GM12878 (cell line): Measurements from ENCODE around the gene TMUB2. TPM values are rescaled to one million over a fixed set of nuclear protein-coding genes. Genes with fewer than 3 reads are reported as not detected.

Experiments used
- ATAC-seq: fragments of 200-7000 bp; cut with Tn5 transposase; 3 replicates; pipeline ENCODE4 v1.9.1; 2020; ENCODE audit warnings: mild to moderate bottlenecking, moderate library complexity
- BruUV-seq: library from RNA; stranded (reverse); fragments of 400-500 nt; replicated peaks from 2 replicates; lab custom pipeline; 2021; lab: Mats Ljungman, UMichigan
- CTCF ChIA-PET: fragments of 300-600 bp; sonication (Branson Sonifier 250); formaldehyde crosslinking; extraction: SDS; loops from one replicate; lab custom pipeline; 2021; ENCODE audit warnings: inconsistent platforms; lab: Yijun Ruan, JAX
- POLR2A ChIA-PET: fragments of 350-600 bp; formaldehyde crosslinking; extraction: SDS; loops from one replicate; lab custom pipeline; 2021; ENCODE audit warnings: inconsistent platforms; lab: Charles Lee
- RAD21 ChIA-PET: fragments of 300-600 bp; sonication (Branson Sonifier 250); formaldehyde crosslinking; loops from one replicate; lab custom pipeline; 2023; ENCODE audit warnings: antibody characterized with exemption; ENCODE audit not compliant: unreplicated experiment; lab: Charles Lee
- SMC1A ChIA-PET: fragments of 300-600 bp; sonication (Branson Sonifier 250); formaldehyde crosslinking; loops from one replicate; lab custom pipeline; 2023; ENCODE audit not compliant: unreplicated experiment, uncharacterized antibody; lab: Charles Lee
- DNase-seq: peaks from one replicate; pipeline ENCODE4 v3.0.0-alpha.2; 2011; ENCODE audit warnings: low read depth, low spot score
- FAIRE-seq: peaks from 3 replicates; lab custom pipeline; 2011; peaks lifted over from hg19 to GRCh38; lab: Jason Lieb, UNC
- H2AFZ ChIP-seq: 2 replicates; pipeline ENCODE4 v1.6.0; 2011; ENCODE audit warnings: low read depth, low read length, control low read depth; ENCODE audit not compliant: control insufficient read depth
- H3K27ac ChIP-seq: 2 replicates; pipeline ENCODE4 v1.5.1; 2011; ENCODE audit warnings: control low read depth; ENCODE audit not compliant: control insufficient read depth, insufficient read depth
- H3K27me3 ChIP-seq, 2 experiments: replicated peaks in 1 of 2; 2 replicates each; pipeline versions ENCODE4 v1.6.0 to v1.6.1; 2011; ENCODE audit warnings: low read length in 1 of 2; ENCODE audit not compliant: control insufficient read depth in 2 of 2, insufficient read depth in 2 of 2
- H3K36me3 ChIP-seq, 2 experiments: 2 replicates each; pipeline ENCODE4 v1.5.1; 2011; ENCODE audit warnings: low read length in 1 of 2; ENCODE audit not compliant: control insufficient read depth in 2 of 2, insufficient read depth in 2 of 2
- H3K4me1 ChIP-seq: 2 replicates; pipeline ENCODE4 v1.6.1; 2011; ENCODE audit warnings: mild to moderate bottlenecking, low read length, moderate library complexity, mixed read lengths; ENCODE audit not compliant: control insufficient read depth, insufficient read depth
- H3K4me2 ChIP-seq: 2 replicates; pipeline ENCODE4 v1.6.0; 2011; ENCODE audit warnings: control low read depth; ENCODE audit not compliant: control insufficient read depth, insufficient read depth
- H3K4me3 ChIP-seq: fragments of 200-600 bp; sonication (generic); 2 replicates; pipeline ENCODE4 v1.5.1; 2016
- H3K79me2 ChIP-seq: 2 replicates; pipeline ENCODE4 v1.6.0; 2011; ENCODE audit warnings: low read length; ENCODE audit not compliant: control insufficient read depth, insufficient read depth
- H3K9ac ChIP-seq: 2 replicates; pipeline ENCODE4 v1.8.0; 2011; ENCODE audit warnings: low read length, control low read depth, mixed read lengths; ENCODE audit not compliant: control insufficient read depth, insufficient read depth
- H3K9me3 ChIP-seq: replicated peaks from 3 replicates; pipeline ENCODE4 v1.5.1; 2011; ENCODE audit warnings: mild to moderate bottlenecking, low read length; ENCODE audit not compliant: control insufficient read depth, insufficient read depth
- H4K20me1 ChIP-seq: 2 replicates; pipeline ENCODE4 v1.6.0; 2011; ENCODE audit not compliant: control insufficient read depth, insufficient read depth
- CEBPB ChIP-seq, 2 experiments: fragments of 150-350 bp in 1 of 2; IDR thresholded peaks; 2 replicates each; pipeline ENCODE4 v1.6.1; 2012 to 2014; ENCODE audit warnings: low read depth in 2 of 2, low read length in 2 of 2, borderline replicate concordance in 1 of 2, inconsistent platforms in 1 of 2
- CREM ChIP-seq: IDR thresholded peaks from 2 replicates; pipeline ENCODE4 v1.6.1; 2014; ENCODE audit warnings: antibody characterized with exemption, low read depth
- EED ChIP-seq: sonication (generic); IDR thresholded peaks from 2 replicates; pipeline ENCODE4 v1.6.1; 2016; ENCODE audit warnings: antibody characterized with exemption, low read depth
- ETV6 ChIP-seq, 2 experiments: fragments of 450-650 bp in 1 of 2; IDR thresholded peaks in 1 of 2; conservative IDR thresholded peaks in 1 of 2; 2 replicates each; pipeline ENCODE4 v1.6.1; 2014; ENCODE audit warnings: antibody characterized with exemption in 1 of 2, borderline replicate concordance in 1 of 2, low read depth in 1 of 2, mild to moderate bottlenecking in 1 of 2, moderate library complexity in 1 of 2
- FOS ChIP-seq: IDR thresholded peaks from 3 replicates; pipeline ENCODE4 v1.6.1; 2011; ENCODE audit warnings: borderline replicate concordance; ENCODE audit not compliant: insufficient read length; ENCODE audit errors: extremely low read depth
- HDAC6 ChIP-seq: fragments of 200-600 bp; sonication (generic); IDR thresholded peaks from one replicate; pipeline ENCODE4 v1.8.0; 2017; ENCODE audit warnings: antibody characterized with exemption; ENCODE audit not compliant: unreplicated experiment
- NFIC ChIP-seq: IDR thresholded peaks from 2 replicates; pipeline ENCODE4 v1.6.1; 2012; ENCODE audit warnings: low read depth, mild to moderate bottlenecking, inconsistent platforms, low read length, moderate library complexity
- NFYB ChIP-seq: IDR thresholded peaks from 2 replicates; pipeline ENCODE4 v1.6.1; 2011; ENCODE audit warnings: low read depth, mild to moderate bottlenecking, low read length, improper control_type of control experiment, moderate library complexity; ENCODE audit not compliant: insufficient read depth
- NRF1 ChIP-seq: conservative IDR thresholded peaks from 2 replicates; pipeline ENCODE4 v1.6.1; 2011; ENCODE audit warnings: mild to moderate bottlenecking, low read depth, low read length, improper control_type of control experiment
- PML ChIP-seq: IDR thresholded peaks from 2 replicates; pipeline ENCODE4 v1.6.1; 2012; ENCODE audit warnings: low read length, inconsistent platforms
- RB1 ChIP-seq: fragments of 450-650 bp; formaldehyde crosslinking; IDR thresholded peaks from 2 replicates; pipeline ENCODE4 v1.6.1; 2017; ENCODE audit warnings: mild to moderate bottlenecking, borderline replicate concordance
- RCOR1 ChIP-seq: conservative IDR thresholded peaks from 2 replicates; pipeline ENCODE4 v1.6.1; 2012; ENCODE audit warnings: low read depth, low read length, improper control_type of control experiment
- RELA ChIP-seq: fragments of 450-650 bp; IDR thresholded peaks from 2 replicates; pipeline ENCODE4 v1.8.0; 2014; ENCODE audit warnings: borderline replicate concordance; ENCODE audit not compliant: partially characterized antibody
- TCF12 ChIP-seq: IDR thresholded peaks from 2 replicates; pipeline ENCODE4 v1.6.1; 2011; ENCODE audit warnings: low read depth, mild to moderate bottlenecking, low read length
- YY1 ChIP-seq: IDR thresholded peaks from 2 replicates; pipeline ENCODE4 v1.6.1; 2011; ENCODE audit warnings: low read depth, mild to moderate bottlenecking, low read length
- ZNF622 ChIP-seq: fragments of 450-650 bp; IDR thresholded peaks from 2 replicates; pipeline ENCODE4 v1.6.1; 2017; ENCODE audit warnings: mild to moderate bottlenecking, inconsistent platforms
- WGBS: methylation state at CpG from one replicate; pipeline ENCODE4 v1.1.6; 2016; ENCODE audit warnings: low lambda C conversion rate; ENCODE audit not compliant: insufficient replicate concordance, insufficient coverage; ENCODE audit errors: missing lambda C conversion rate; 5-methylcytosine and 5-hydroxymethylcytosine counted together
- in situ Hi-C: fragments of 300-500 bp; cut with MboI; formaldehyde crosslinking; loops from 9 replicates; pipeline ENCODE4 v1.14.3; 2018; ENCODE audit warnings: mixed read lengths
- intact Hi-C: fragments of 100-400 bp; cut with micrococcal nuclease; formaldehyde crosslinking; loops from one replicate; pipeline ENCODE4 v1.14.2; 2022; ENCODE audit not compliant: unreplicated experiment
- polyA plus RNA-seq, 11 experiments: library from polyadenylated mRNA; depleted of rRNA in 4 of 11; unstranded in 6 of 11; stranded (reverse) in 5 of 11; fragments of >200 nt; fragmentation: Nextera tagmentation in 4 of 11; fragmentation: Illumina TruSeq in 1 of 11; extraction: Ambion mirVana in 4 of 11; extraction: Trizol in 1 of 11; gene quantifications; 1 replicate in 1 of 11; 2 replicates in 10 of 11; pipeline versions ENCODE4 v1.2.1 to v1.2.3, GENCODE V29; 2011 to 2016; ENCODE audit warnings: inconsistent platforms in 2 of 11, missing spikeins in 2 of 11, low read depth in 1 of 11
- total RNA-seq, 4 experiments: library from RNA; depleted of rRNA in 3 of 4; stranded (reverse); fragments of >200 nt in 3 of 4; fragmentation: Illumina TruSeq in 1 of 4; extraction: Trizol in 1 of 4; gene quantifications; 2 replicates each; pipeline versions ENCODE4 v1.2.1 to v1.2.3, GENCODE V29; 2013 to 2021
- TF ChIP-seq, protein P1 (sequence below): IDR thresholded peaks from 2 replicates; pipeline ENCODE4 v1.6.1; 2011; ENCODE audit warnings: borderline replicate concordance, low read depth, mild to moderate bottlenecking, moderate library complexity, low read length; ENCODE audit not compliant: insufficient read depth, poor library complexity, severe bottlenecking
- TF ChIP-seq, protein P2 (sequence below): fragments of 150-350 bp; IDR thresholded peaks from 2 replicates; pipeline ENCODE4 v1.6.1; 2014; ENCODE audit warnings: mild to moderate bottlenecking, low read depth, low read length

The TMUB2 gene
- total and polyA plus RNA-seq, 10 of the 15 experiments (the other 5 are each of a cell fraction or from before 2014, with no cell fraction given) = 4.3 to 34.0 (median 20.0) TPM

- POLR2A ChIA-PET = interaction anchor here (0.9 to 4.9 kb wide), 6 partner anchors 15 to 146 kb away, joined by 3 to 30 read pairs (median 6); partner anchors contain the start of gene TMUB2
- Histone ChIP-seq H3K79me2 (peaks cover 23% of the 10 kb centered on the region), H2AFZ (no peak overlapping the region), H3K4me2 (no peak overlapping the region), H4K20me1 (no peaks in the 10 kb centered on the region), H3K4me1 (peaks cover 11% of the 10 kb centered on the region), H3K9me3 (no peaks in the 10 kb centered on the region), H3K36me3 (peaks cover 7 to 9% of the 10 kb centered on the region in 2 experiments; a peak in 3 of 4 replicates), H3K4me3 (no peak overlapping the region), H3K27me3 (no peaks in the 10 kb centered on the region), H3K9ac (no peak overlapping the region), H3K27ac (no peak overlapping the region)
- CTCF ChIA-PET = interaction anchor here (0.9 to 5.6 kb wide), 9 partner anchors 8 to 321 kb away, joined by 3 to 45 read pairs (median 7); partner anchors contain the start of genes GRN and UBTF
- TF ChIP-seq NRF1 (no peak), NFYB (no peak), RELA (no peak), ZNF622 (no peak), PML (no peak), RCOR1 (no peak), CREM (no peak), CEBPB (IDR thresholded peaks at IDR 0.05; ENCODE audit: borderline replicate concordance in 1 of 2, low read depth in 2 of 2, low read length in 2 of 2) (no peak), FOS (no peak), YY1 (no peak), TCF12 (no peak), NFIC (no peak), HDAC6 (no peak), RB1 (no peak), EED (no peak), ETV6 (conservative IDR thresholded peaks at IDR 0.05 in 1 of 2, IDR thresholded peaks at IDR 0.05 in 1 of 2; ENCODE audit: borderline replicate concordance in 1 of 2, low read depth in 1 of 2) (no peak)
- TF ChIP-seq, protein P1, sequence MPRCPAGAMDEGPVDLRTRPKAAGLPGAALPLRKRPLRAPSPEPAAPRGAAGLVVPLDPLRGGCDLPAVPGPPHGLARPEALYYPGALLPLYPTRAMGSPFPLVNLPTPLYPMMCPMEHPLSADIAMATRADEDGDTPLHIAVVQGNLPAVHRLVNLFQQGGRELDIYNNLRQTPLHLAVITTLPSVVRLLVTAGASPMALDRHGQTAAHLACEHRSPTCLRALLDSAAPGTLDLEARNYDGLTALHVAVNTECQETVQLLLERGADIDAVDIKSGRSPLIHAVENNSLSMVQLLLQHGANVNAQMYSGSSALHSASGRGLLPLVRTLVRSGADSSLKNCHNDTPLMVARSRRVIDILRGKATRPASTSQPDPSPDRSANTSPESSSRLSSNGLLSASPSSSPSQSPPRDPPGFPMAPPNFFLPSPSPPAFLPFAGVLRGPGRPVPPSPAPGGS = no peak
- TF ChIP-seq, protein P2, sequence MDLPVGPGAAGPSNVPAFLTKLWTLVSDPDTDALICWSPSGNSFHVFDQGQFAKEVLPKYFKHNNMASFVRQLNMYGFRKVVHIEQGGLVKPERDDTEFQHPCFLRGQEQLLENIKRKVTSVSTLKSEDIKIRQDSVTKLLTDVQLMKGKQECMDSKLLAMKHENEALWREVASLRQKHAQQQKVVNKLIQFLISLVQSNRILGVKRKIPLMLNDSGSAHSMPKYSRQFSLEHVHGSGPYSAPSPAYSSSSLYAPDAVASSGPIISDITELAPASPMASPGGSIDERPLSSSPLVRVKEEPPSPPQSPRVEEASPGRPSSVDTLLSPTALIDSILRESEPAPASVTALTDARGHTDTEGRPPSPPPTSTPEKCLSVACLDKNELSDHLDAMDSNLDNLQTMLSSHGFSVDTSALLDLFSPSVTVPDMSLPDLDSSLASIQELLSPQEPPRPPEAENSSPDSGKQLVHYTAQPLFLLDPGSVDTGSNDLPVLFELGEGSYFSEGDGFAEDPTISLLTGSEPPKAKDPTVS = no peak
- in situ Hi-C loops = loop anchor here (5.0 to 25.0 kb wide), 2 partner anchors 125 to 310 kb away; partner anchors contain the start of gene GPATCH8
- intact Hi-C loops = loop anchor here (5.0 kb wide), 1 partner anchor 145 kb away; the partner anchor contains the start of gene GRN
- BruUV-seq = no TSS peak
- DNase-seq (no peak), ATAC-seq (no peak), FAIRE-seq (no peak)
- 88% methylated on average over 4 of the region's 4 CpGs for WGBS
- RAD21 ChIA-PET = interaction anchor here (1.0 to 2.2 kb wide), 4 partner anchors 14 to 259 kb away, joined by 3 to 6 read pairs (median 6); no protein-coding TSS in a partner anchor
- SMC1A ChIA-PET = interaction anchor here (1.5 to 2.8 kb wide), 3 partner anchors 14 to 129 kb away, joined by 5 to 15 read pairs (median 13); no protein-coding TSS in a partner anchor
Measured at GRCh38 chr17:44202756-44203155, 16.0 kb downstream of the TMUB2 start.
